ENCODE measurements around the gene AIG1.

AIG1 gene

GRCh38 chr6:143258945-143259344 is 198.3 kb downstream of the AIG1 start:
- H3K4me3 ChIP-seq (IDR thresholded peaks at IDR 0.05; ENCODE audit: insufficient read depth, low read depth, low read length): no peak overlapping the region
- H3K9ac ChIP-seq: no peak overlapping the region
- H3K4me2 ChIP-seq: no peak overlapping the region
- no peaks in the 10 kb centered on the region for H3K36me3 ChIP-seq (ENCODE audit: insufficient read depth)
- H3K4me1 ChIP-seq (ENCODE audit: low read depth, poor library complexity, severe bottlenecking): no peaks in the 10 kb centered on the region
- no peaks in the 10 kb centered on the region for H3K79me2 ChIP-seq (ENCODE audit: insufficient read depth, low read depth)
- no peaks in the 10 kb centered on the region for H4K20me1 ChIP-seq (ENCODE audit: insufficient read depth)
- no peak for TF ChIP-seq CTCF (conservative IDR thresholded peaks at IDR 0.05; ENCODE audit: low read depth, low read length)
- no peaks in the 10 kb centered on the region for H3K27me3 ChIP-seq (ENCODE audit: insufficient read depth, low read depth)
- no peak overlapping the region for H2AFZ ChIP-seq (ENCODE audit: low read depth)
- H3K27ac ChIP-seq: no peak overlapping the region

GRCh38 chr6:143260857-143261256 is 200.2 kb downstream of the AIG1 start:
- Histone ChIP-seq H3K4me3 (IDR thresholded peaks at IDR 0.05; ENCODE audit: insufficient read depth, low read depth, low read length) (no peak overlapping the region), H4K20me1 (ENCODE audit: insufficient read depth) (no peaks in the 10 kb centered on the region), H3K27me3 (ENCODE audit: insufficient read depth, low read depth) (no peaks in the 10 kb centered on the region), H3K27ac (no peak overlapping the region), H2AFZ (ENCODE audit: low read depth) (no peak overlapping the region), H3K9ac (no peak overlapping the region), H3K4me1 (ENCODE audit: low read depth, poor library complexity, severe bottlenecking) (no peaks in the 10 kb centered on the region), H3K4me2 (no peak overlapping the region), H3K79me2 (ENCODE audit: insufficient read depth, low read depth) (no peaks in the 10 kb centered on the region), H3K36me3 (ENCODE audit: insufficient read depth) (no peaks in the 10 kb centered on the region)
- TF ChIP-seq CTCF (conservative IDR thresholded peaks at IDR 0.05; ENCODE audit: low read depth, low read length): no peak

- Histone ChIP-seq H3K27me3 (ENCODE audit: insufficient read depth, low read depth) (no peaks in the 10 kb centered on the region), H3K4me2 (no peak overlapping the region), H3K4me3 (IDR thresholded peaks at IDR 0.05; ENCODE audit: insufficient read depth, low read depth, low read length) (no peak overlapping the region), H4K20me1 (ENCODE audit: insufficient read depth) (no peaks in the 10 kb centered on the region), H3K79me2 (ENCODE audit: insufficient read depth, low read depth) (no peaks in the 10 kb centered on the region), H3K36me3 (ENCODE audit: insufficient read depth) (no peaks in the 10 kb centered on the region), H3K27ac (no peak overlapping the region), H3K9ac (no peak overlapping the region), H2AFZ (ENCODE audit: low read depth) (no peak overlapping the region), H3K4me1 (ENCODE audit: low read depth, poor library complexity, severe bottlenecking) (no peaks in the 10 kb centered on the region)
- TF ChIP-seq CTCF (conservative IDR thresholded peaks at IDR 0.05; ENCODE audit: low read depth, low read length): no peak
Measured at GRCh38 chr6:143261899-143262436, 201.3 kb downstream of the AIG1 start.

GRCh38 chr6:143262859-143263258 is 202.2 kb downstream of the AIG1 start:
- H3K27ac ChIP-seq: no peak overlapping the region
- no peaks in the 10 kb centered on the region for H4K20me1 ChIP-seq (ENCODE audit: insufficient read depth)
- no peak overlapping the region for H2AFZ ChIP-seq (ENCODE audit: low read depth)
- no peak overlapping the region for H3K4me2 ChIP-seq
- no peaks in the 10 kb centered on the region for H3K36me3 ChIP-seq (ENCODE audit: insufficient read depth)
- no peak overlapping the region for H3K9ac ChIP-seq
- H3K27me3 ChIP-seq (ENCODE audit: insufficient read depth, low read depth): no peaks in the 10 kb centered on the region
- H3K79me2 ChIP-seq (ENCODE audit: insufficient read depth, low read depth): no peaks in the 10 kb centered on the region
- H3K4me1 ChIP-seq (ENCODE audit: low read depth, poor library complexity, severe bottlenecking): no peaks in the 10 kb centered on the region
- no peak for TF ChIP-seq CTCF (conservative IDR thresholded peaks at IDR 0.05; ENCODE audit: low read depth, low read length)
- no peak overlapping the region for H3K4me3 ChIP-seq (IDR thresholded peaks at IDR 0.05; ENCODE audit: insufficient read depth, low read depth, low read length)
